ENCODE measurements around the gene NTSR2.
"Not testable (repeated sequence)": the region's sequence is repeated elsewhere in the genome, so short reads cannot be mapped to it uniquely, and the experiment has no call there.

The NTSR2 gene

DNA sequence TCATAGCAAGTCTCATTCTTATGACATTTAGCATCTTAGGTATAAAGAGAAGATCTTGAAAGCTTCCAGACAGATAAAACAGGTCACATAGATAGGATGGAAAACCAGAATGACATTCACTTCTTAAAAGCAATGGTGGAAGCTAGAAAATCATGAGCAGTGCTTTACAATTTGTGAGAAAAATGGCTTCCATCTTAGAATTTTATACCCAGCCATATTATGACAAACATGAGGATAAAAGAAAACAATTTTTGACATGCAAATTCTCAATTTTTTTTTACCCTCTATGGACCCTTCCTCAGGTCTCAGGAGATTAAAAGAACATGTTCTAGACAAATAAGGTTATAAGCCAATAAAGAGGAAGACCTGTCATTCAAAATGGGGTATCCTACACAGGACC lies 7.1 kb downstream of the NTSR2 start:
- TF ChIP-seq, protein P1, sequence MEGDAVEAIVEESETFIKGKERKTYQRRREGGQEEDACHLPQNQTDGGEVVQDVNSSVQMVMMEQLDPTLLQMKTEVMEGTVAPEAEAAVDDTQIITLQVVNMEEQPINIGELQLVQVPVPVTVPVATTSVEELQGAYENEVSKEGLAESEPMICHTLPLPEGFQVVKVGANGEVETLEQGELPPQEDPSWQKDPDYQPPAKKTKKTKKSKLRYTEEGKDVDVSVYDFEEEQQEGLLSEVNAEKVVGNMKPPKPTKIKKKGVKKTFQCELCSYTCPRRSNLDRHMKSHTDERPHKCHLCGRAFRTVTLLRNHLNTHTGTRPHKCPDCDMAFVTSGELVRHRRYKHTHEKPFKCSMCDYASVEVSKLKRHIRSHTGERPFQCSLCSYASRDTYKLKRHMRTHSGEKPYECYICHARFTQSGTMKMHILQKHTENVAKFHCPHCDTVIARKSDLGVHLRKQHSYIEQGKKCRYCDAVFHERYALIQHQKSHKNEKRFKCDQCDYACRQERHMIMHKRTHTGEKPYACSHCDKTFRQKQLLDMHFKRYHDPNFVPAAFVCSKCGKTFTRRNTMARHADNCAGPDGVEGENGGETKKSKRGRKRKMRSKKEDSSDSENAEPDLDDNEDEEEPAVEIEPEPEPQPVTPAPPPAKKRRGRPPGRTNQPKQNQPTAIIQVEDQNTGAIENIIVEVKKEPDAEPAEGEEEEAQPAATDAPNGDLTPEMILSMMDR (conservative IDR thresholded peaks at IDR 0.05; ENCODE audit: low read length), result no peak

DNA sequence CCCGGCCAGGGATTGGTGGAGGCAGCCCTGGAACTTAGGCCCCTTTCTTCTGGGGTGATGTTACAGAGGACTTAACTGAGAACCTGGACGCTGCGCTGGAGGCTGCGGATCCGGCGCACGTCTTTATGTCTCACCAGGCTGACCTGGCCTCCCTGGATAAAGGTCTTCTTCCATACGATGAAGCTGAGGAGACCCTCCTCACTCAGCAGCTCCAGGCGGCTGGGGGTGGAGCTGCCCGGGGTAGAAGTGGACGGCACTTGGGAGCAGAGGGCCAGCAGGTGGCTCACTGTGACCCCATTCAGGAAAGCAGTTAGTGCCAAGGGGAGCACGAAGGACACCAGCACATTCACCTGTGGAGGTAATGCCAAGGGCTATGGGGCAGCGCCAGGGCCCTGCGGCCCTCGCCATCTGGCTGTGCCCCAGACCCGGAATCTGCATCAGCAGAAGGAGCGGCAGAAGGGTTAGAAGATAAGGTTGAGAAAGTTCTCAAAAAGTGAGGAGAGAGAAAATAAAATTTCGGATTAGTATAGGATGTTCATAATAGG lies 8.0 kb downstream of the NTSR2 start:
- H3K4me3 ChIP-seq (ENCODE audit: low read length), result no peak overlapping the region
- no peak for DNase-seq (ENCODE audit: low read depth)
- TF ChIP-seq, protein P1 (conservative IDR thresholded peaks at IDR 0.05; ENCODE audit: low read length), result no peak

More for the DNA sequence above, 7.1 kb downstream of the NTSR2 start:
- no peak for DNase-seq (ENCODE audit: low read depth)
- H3K4me3 ChIP-seq (ENCODE audit: low read length), result no peak overlapping the region

DNA sequence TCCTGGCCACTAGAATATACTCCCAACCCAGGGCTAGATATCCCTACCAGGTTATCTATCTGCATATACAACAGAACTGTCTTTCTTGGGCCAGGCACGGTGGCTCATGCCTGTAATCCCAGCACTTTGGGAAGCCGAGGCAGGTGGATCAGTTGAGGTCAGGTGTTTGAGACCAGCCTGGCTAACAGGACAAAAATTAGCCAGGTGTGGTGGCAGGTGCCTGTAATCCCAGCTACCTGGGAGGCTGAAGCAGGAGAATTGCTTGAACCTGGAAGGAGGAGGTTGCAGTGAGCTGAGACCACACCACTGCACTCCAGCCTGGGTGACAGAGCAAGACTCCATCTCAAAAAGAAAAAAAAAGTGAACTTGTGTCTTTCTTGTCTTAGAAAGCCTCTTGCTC lies 9.6 kb downstream of the NTSR2 start:
- H3K4me3 ChIP-seq (ENCODE audit: low read length); DNase-seq (ENCODE audit: low read depth): not testable (repeated sequence)

DNA sequence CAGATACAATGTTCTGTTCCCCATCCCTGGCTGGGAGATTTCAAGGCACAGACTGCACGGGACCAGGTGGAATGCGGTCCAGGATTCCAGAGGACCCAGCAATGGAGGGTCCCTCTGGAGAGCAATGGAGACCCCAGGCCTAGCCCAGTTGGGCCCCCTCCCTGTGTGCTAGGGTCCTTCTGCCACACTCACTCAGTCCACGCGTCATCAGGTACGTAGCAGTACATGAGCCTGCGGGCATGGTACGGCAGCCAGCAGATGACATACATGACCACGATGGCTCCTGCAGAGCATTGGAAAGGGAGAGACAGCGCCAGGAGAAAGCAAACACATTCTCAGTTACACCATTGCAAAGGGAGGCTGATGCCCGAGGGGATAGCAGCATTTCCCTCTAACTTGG lies 10.1 kb downstream of the NTSR2 start:
- no peak overlapping the region for H3K4me3 ChIP-seq (ENCODE audit: low read length)
- no peak for DNase-seq (ENCODE audit: low read depth)
- TF ChIP-seq, protein P1 (conservative IDR thresholded peaks at IDR 0.05; ENCODE audit: low read length), result no peak

DNA sequence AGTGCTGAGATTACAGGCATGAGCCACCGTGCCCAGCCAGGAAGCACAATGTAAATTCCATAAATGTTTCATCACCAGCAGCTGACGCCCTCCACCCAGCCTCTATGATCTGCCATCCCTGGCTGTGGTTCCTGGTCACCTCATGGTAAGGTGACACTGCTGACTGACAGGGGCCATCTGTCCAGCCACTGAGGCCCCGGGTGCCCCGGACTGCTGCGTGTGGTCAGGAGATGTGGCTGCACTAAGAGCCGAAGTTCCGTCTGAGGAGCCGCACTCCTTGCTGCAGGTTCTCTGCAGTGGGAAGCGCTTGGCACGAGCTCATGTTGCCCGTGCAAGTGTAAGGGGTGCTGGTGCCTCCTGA lies 10.9 kb downstream of the NTSR2 start:
- no peak for DNase-seq (ENCODE audit: low read depth)
- H3K4me3 ChIP-seq (ENCODE audit: low read length), result no peak overlapping the region
- TF ChIP-seq, protein P1 (conservative IDR thresholded peaks at IDR 0.05; ENCODE audit: low read length), result no peak

DNA sequence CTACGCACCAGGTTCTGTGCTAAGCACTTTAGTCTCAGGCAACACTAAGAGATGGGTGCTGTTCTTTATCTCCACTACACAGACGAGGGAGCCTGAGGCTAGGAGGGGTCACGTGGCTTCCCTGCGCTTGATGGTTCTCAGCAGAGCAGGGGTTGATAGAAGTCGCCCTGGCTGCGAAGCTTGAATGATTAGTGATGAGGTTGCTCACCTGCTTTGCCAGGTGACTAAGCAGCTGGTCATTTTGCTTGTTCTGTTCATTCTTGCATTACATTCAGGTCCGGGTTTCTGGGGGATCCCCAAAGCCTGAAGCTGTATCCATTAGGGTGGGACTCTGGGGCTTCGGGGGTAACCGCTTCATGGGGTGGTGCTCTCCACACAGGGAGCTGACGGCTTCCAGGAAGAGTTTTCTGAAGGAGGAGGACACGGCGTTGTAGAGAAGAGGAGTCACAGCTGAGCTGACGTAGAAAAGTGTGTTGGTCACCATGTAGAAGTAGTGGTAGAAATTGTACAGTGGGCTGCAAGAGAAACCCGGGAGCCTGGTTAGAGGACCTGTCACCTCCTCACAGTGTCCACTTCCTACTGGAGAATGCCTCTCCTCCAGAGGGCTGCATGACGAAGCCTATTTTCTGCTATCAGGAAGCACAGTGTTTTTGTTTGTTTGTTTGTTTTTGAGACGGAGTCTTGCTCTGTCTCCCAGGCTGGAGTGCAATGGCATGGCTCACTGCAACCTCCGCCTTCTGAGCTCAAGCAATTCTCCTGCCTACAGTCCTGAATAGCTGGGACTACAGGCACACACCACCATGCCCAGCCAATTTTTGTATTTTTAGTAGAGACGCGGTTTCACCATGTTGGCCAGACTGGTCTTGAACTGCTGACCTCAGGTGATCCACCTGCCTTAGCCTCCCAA lies 11.5 kb downstream of the NTSR2 start:
- H3K4me3 ChIP-seq (ENCODE audit: low read length), result no peak overlapping the region
- DNase-seq (ENCODE audit: low read depth), result no peak
- TF ChIP-seq, protein P1 (conservative IDR thresholded peaks at IDR 0.05; ENCODE audit: low read length), result no peak

DNA sequence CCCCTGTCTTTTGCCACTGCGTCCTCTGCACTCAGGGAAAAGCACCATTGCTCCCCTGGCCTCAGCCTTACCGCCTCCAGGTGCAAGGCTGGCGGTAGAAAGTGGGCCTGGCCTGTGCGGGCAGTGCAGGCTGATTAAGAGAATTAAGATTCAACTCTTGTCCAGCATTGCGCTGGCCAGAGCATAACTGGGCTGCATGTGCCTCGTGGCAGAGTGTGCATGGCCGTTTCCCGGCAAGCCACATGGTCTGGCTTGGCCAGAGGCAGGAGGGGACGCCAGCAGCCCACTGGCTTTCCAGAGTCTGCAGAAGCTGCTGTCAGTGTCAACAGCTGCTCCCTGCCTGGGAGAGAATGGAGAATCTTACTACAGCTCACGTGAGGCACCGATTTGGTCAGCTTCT lies 12.3 kb downstream of the NTSR2 start:
- no peak overlapping the region for H3K4me3 ChIP-seq (ENCODE audit: low read length)
- DNase-seq (ENCODE audit: low read depth), result no peak
- TF ChIP-seq, protein P1 (conservative IDR thresholded peaks at IDR 0.05; ENCODE audit: low read length), result no peak
